Activated naive CD8-positive, alpha-beta T cell treated with anti-CD3 and anti-CD28 coated beads for 36 hours (primary cell): Measurements from ENCODE around the gene KHDC1L. TPM values are rescaled to one million over a fixed set of nuclear protein-coding genes. Genes with fewer than 3 reads are reported as not detected.

ENCODE experiments used
- DNase-seq: peaks from one replicate; pipeline ENCODE4 v3.0.0; 2021
- H3K27ac Mint-ChIP-seq: one replicate; pipeline ENCODE4 v1.8.0; 2022; ENCODE audit warnings: mild to moderate bottlenecking, moderate library complexity, mixed read lengths
- H3K27me3 Mint-ChIP-seq: one replicate; pipeline ENCODE4 v1.8.0; 2022; ENCODE audit warnings: mild to moderate bottlenecking, mixed read lengths
- H3K36me3 Mint-ChIP-seq: one replicate; pipeline ENCODE4 v1.8.0; 2021; ENCODE audit warnings: mild to moderate bottlenecking, mixed read lengths
- H3K4me1 Mint-ChIP-seq: one replicate; pipeline ENCODE4 v1.8.0; 2021; ENCODE audit warnings: mixed read lengths
- H3K4me3 Mint-ChIP-seq: one replicate; pipeline ENCODE4 v1.8.0; 2022; ENCODE audit warnings: mild to moderate bottlenecking, moderate library complexity, mixed read lengths
- H3K9me3 Mint-ChIP-seq: one replicate; pipeline ENCODE4 v1.8.0; 2022; ENCODE audit warnings: mixed read lengths
- total RNA-seq, 2 experiments: library from RNA; stranded (reverse); gene quantifications; one replicate each; pipeline ENCODE4 v1.2.3, GENCODE V29; 2021

KHDC1L gene
- total RNA-seq, 2 experiments from 2014 or later: not detected

- Mint-ChIP-seq H3K4me1 (peaks cover 6% of the 10 kb centered on the region), H3K4me3 (no peak overlapping the region), H3K27ac (no peak overlapping the region), H3K36me3 (no peaks in the 10 kb centered on the region), H3K27me3 (no peaks in the 10 kb centered on the region), H3K9me3 (no peaks in the 10 kb centered on the region)
- no peak for DNase-seq
Observed at GRCh38 chr6:73180076-73180738, 45.1 kb downstream of the KHDC1L start.

DNA sequence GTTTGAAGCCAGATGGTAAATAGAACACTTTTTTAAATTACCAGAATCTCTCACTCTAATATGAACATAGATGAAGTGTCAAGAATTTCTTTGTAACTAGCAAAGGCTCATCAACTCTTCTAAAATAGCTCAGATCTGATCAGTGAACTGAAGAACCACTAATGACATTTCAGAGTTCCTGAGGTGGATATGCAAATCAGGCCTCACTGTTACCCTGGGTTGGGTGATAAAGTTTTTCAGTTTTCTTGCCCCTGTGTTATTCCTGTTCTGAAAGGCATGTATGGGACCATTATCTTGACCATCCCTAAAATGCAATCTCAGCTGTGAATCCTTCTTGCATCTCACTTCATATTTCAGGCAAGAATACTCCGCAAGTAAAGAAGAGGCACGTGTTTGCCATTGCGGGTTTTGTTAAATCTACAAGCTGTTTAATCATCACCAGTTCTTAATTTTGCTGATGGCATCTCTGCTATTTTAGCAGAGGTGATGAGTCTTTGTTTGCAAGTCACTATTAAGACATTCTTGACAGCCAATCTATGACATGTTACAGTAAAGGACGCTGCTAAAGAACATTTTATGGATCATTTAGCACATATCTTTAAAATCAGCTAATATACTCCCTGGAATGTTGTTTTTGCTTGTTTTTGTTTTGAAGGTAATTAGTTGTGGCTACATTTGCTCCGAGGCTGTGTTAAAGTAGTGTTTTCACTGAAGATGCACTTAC, 47.9 kb downstream of the KHDC1L start:
- no peak overlapping the region for H3K27ac Mint-ChIP-seq
- H3K27me3 Mint-ChIP-seq: no peaks in the 10 kb centered on the region
- H3K4me1 Mint-ChIP-seq: peaks cover 6% of the 10 kb centered on the region
- H3K36me3 Mint-ChIP-seq: no peaks in the 10 kb centered on the region
- H3K9me3 Mint-ChIP-seq: no peaks in the 10 kb centered on the region
- no peak overlapping the region for H3K4me3 Mint-ChIP-seq
- DNase-seq: no peak

DNA sequence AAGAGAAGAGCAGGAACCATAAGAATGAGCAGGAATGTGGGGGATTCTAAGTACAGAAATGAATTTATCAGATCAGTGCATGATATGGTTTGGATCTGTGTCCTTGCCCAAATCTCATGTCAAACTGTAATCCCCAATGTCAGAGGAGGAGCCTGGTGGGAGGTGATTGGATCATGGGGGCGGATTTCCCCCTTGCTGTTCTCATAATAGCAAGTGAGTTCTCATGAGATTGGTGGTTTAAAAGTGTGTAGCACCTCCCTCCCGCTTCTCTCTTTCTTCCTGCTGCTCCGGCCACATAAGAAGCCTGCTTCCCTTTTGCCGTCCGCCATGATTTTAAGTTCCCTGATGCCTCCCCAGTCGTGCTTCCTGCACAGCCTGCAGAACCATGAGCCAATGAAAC, 49.2 kb downstream of the KHDC1L start:
- H3K9me3 Mint-ChIP-seq: no peaks in the 10 kb centered on the region
- H3K36me3 Mint-ChIP-seq: no peaks in the 10 kb centered on the region
- H3K4me3 Mint-ChIP-seq: no peak overlapping the region
- DNase-seq: no peak
- peaks cover 5% of the 10 kb centered on the region for H3K4me1 Mint-ChIP-seq
- H3K27me3 Mint-ChIP-seq: no peaks in the 10 kb centered on the region
- no peak overlapping the region for H3K27ac Mint-ChIP-seq

DNA sequence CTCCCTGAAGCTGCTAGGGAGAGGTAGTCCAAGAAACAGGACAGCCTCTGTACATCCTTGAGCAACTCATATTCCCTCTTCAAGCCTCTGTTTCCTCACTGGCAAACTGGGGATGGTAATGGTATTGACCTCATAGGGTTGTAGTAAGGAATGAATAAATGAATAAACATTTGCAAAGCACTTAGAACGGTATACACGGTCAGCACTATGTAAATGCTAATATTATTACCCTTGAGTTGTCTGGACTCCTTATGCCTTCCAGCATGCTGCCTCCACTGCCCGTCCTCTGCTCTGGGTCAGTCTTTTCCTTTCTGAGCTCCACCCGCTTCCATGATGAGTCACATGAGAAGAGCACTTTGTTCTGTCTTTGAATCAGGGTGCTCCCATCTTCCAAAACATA, 50.6 kb downstream of the KHDC1L start:
- Mint-ChIP-seq H3K4me1 (no peaks in the 10 kb centered on the region), H3K4me3 (no peak overlapping the region), H3K36me3 (no peaks in the 10 kb centered on the region), H3K9me3 (no peaks in the 10 kb centered on the region), H3K27ac (no peak overlapping the region), H3K27me3 (no peaks in the 10 kb centered on the region)
- no peak for DNase-seq

Other genes with a start within 250 kb of the KHDC1L start
- 1 to 10 TPM; 3.3 to 3.5 TPM for gene KHDC1, start 37.7 kb upstream of the KHDC1L start, total RNA-seq
- gene DPPA5, start 128.8 kb upstream of the KHDC1L start, total RNA-seq: not detected
- not detected for gene KHDC3L, start 137.2 kb upstream of the KHDC1L start, total RNA-seq
- gene OOEP, start 144.4 kb upstream of the KHDC1L start, total RNA-seq: not detected
- gene DDX43, start 169.3 kb upstream of the KHDC1L start, total RNA-seq: under 1 TPM; 0.39 to 0.44 TPM
- 10 to 100 TPM; 27.9 to 29.5 TPM for gene CGAS, start 226.8 kb upstream of the KHDC1L start, total RNA-seq
- gene MTO1, start 236.2 kb upstream of the KHDC1L start, total RNA-seq: 10 to 100 TPM; 48.9 to 51.2 TPM